Measurements from ENCODE around the gene CRTAP. TPM values are rescaled to one million over a fixed set of nuclear protein-coding genes. Genes with fewer than 3 reads are reported as not detected.
"Not testable (repeated sequence)": the region's sequence is repeated elsewhere in the genome, so short reads cannot be mapped to it uniquely, and the experiment has no call there.

Gene CRTAP
- total RNA-seq, 1 experiment from 2014 or later, result 179 TPM

DNA sequence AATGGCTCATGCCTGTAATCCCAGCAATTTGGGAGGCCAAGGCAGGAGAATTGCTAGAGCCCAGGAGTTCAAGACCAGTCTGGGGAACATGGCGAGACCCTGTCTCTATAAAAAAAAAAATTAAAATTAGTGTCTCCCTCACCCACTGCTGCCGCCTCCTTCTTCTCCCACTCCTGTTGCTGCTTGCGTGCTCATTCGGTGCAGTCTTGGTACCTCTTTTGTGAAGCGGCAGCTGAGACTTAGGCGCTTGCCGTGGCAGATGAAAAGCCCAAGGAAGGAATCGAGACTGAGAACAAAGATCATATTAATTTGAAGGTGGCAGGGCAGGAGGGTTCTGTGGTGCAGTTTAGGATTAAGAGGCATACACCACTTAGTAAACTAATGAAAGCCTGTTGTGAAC, 36.9 kb upstream of the CRTAP start:
- TF ChIP-seq, protein P1, sequence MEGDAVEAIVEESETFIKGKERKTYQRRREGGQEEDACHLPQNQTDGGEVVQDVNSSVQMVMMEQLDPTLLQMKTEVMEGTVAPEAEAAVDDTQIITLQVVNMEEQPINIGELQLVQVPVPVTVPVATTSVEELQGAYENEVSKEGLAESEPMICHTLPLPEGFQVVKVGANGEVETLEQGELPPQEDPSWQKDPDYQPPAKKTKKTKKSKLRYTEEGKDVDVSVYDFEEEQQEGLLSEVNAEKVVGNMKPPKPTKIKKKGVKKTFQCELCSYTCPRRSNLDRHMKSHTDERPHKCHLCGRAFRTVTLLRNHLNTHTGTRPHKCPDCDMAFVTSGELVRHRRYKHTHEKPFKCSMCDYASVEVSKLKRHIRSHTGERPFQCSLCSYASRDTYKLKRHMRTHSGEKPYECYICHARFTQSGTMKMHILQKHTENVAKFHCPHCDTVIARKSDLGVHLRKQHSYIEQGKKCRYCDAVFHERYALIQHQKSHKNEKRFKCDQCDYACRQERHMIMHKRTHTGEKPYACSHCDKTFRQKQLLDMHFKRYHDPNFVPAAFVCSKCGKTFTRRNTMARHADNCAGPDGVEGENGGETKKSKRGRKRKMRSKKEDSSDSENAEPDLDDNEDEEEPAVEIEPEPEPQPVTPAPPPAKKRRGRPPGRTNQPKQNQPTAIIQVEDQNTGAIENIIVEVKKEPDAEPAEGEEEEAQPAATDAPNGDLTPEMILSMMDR (IDR thresholded peaks at IDR 0.05; ENCODE audit: unreplicated experiment), result no peak
- H3K27ac Mint-ChIP-seq (ENCODE audit: low read depth, unreplicated experiment), result no peak overlapping the region
- intact Hi-C loops (cut with micrococcal nuclease), result no loop called here
- no peaks in the 10 kb centered on the region for H3K9me3 Mint-ChIP-seq (ENCODE audit: unreplicated experiment)
- ChIA-PET CTCF (no interaction called here), POLR2A (no interaction called here)
- H3K4me3 Mint-ChIP-seq (ENCODE audit: unreplicated experiment), result no peak overlapping the region
- no TSS peak for BruUV-seq (replicated peaks)
- peaks cover 12% of the 10 kb centered on the region for H3K36me3 Mint-ChIP-seq (ENCODE audit: insufficient read depth, unreplicated experiment)
- peaks cover 4% of the 10 kb centered on the region for H3K4me1 Mint-ChIP-seq (ENCODE audit: insufficient read depth, unreplicated experiment)
- H3K27me3 Mint-ChIP-seq (ENCODE audit: insufficient read depth, unreplicated experiment), result no peaks in the 10 kb centered on the region
- DNase-seq (ENCODE audit: unreplicated experiment), result no peak

DNA sequence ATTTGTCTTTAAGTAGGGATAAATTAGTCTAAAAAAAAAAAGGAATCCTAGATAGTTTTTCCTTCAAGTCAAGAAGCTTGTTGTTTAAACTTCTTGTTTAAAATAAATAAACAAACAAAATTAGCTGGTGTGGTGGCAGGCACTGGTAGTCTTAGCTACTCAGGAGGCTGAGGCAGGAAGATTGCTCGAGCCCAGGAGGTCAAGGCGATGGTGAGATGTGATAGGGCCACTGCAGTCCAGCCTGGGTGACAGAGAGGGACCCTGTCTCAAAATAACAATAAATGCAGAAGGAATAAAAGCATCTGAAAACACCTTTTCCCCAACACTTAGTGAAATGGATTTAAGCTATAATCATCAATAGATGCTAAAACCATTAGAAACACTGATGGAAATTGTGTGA, 35.8 kb upstream of the CRTAP start:
- peaks cover 4% of the 10 kb centered on the region for H3K4me1 Mint-ChIP-seq (ENCODE audit: insufficient read depth, unreplicated experiment)
- intact Hi-C loops (cut with micrococcal nuclease), result no loop called here
- ChIA-PET POLR2A (no interaction called here), CTCF (interaction anchor here (0.6 to 1.2 kb wide), 4 partner anchors 13 to 299 kb away, joined by 3 to 6 read pairs (median 4); no protein-coding TSS in a partner anchor)
- no peak overlapping the region for H3K4me3 Mint-ChIP-seq (ENCODE audit: unreplicated experiment)
- H3K27ac Mint-ChIP-seq (ENCODE audit: low read depth, unreplicated experiment), result no peak overlapping the region
- DNase-seq (ENCODE audit: unreplicated experiment), result no peak
- no peaks in the 10 kb centered on the region for H3K9me3 Mint-ChIP-seq (ENCODE audit: unreplicated experiment)
- BruUV-seq (replicated peaks), result no TSS peak
- H3K36me3 Mint-ChIP-seq (ENCODE audit: insufficient read depth, unreplicated experiment), result peaks cover 13% of the 10 kb centered on the region
- H3K27me3 Mint-ChIP-seq (ENCODE audit: insufficient read depth, unreplicated experiment), result no peaks in the 10 kb centered on the region
- TF ChIP-seq, protein P1 (IDR thresholded peaks at IDR 0.05; ENCODE audit: unreplicated experiment), result no peak

GRCh38 chr3:33079813-33080212, 34.0 kb upstream of the CRTAP start:
- BruUV-seq (replicated peaks); H3K27me3 Mint-ChIP-seq (ENCODE audit: insufficient read depth, unreplicated experiment); intact Hi-C loops (cut with micrococcal nuclease); H3K27ac Mint-ChIP-seq (ENCODE audit: low read depth, unreplicated experiment); DNase-seq (ENCODE audit: unreplicated experiment); H3K4me1 Mint-ChIP-seq (ENCODE audit: insufficient read depth, unreplicated experiment); POLR2A ChIA-PET; H3K4me3 Mint-ChIP-seq (ENCODE audit: unreplicated experiment); H3K9me3 Mint-ChIP-seq (ENCODE audit: unreplicated experiment): not testable (repeated sequence)
- peaks cover 21% of the 10 kb centered on the region for H3K36me3 Mint-ChIP-seq (ENCODE audit: insufficient read depth, unreplicated experiment)
- CTCF ChIA-PET, result interaction anchor here (0.7 to 0.9 kb wide), 2 partner anchors 27 to 131 kb away, joined by 3 to 4 read pairs; no protein-coding TSS in a partner anchor

DNA sequence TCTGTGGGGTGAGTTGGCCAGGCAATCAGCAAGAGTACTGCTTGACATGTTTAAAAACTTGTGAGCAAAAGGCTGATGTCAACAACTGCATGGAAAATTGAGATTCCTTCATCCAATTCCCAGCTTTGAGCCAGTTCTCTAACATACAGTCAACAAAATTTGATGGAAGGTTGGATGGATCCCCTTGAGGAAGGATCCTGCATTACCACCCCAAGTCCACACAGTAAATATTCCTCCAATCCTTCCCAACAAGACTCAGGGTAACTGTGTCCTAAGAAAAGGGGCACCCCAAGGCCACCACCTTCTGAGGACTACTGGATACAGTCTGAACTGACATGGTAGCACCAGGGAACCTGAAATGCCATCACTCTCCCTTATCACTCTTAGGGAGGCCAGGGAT, 32.0 kb upstream of the CRTAP start:
- Mint-ChIP-seq H3K4me1 (ENCODE audit: insufficient read depth, unreplicated experiment) (no peaks in the 10 kb centered on the region), H3K27me3 (ENCODE audit: insufficient read depth, unreplicated experiment) (no peaks in the 10 kb centered on the region), H3K9me3 (ENCODE audit: unreplicated experiment) (no peaks in the 10 kb centered on the region), H3K36me3 (ENCODE audit: insufficient read depth, unreplicated experiment) (peaks cover 20% of the 10 kb centered on the region), H3K4me3 (ENCODE audit: unreplicated experiment) (no peak overlapping the region), H3K27ac (ENCODE audit: low read depth, unreplicated experiment) (no peak overlapping the region)
- TF ChIP-seq, protein P1 (IDR thresholded peaks at IDR 0.05; ENCODE audit: unreplicated experiment), result no peak
- intact Hi-C loops (cut with micrococcal nuclease), result no loop called here
- BruUV-seq (replicated peaks), result no TSS peak
- DNase-seq (ENCODE audit: unreplicated experiment), result no peak
- POLR2A ChIA-PET, result no interaction called here
- CTCF ChIA-PET, result interaction anchor here (0.7 to 6.7 kb wide), 3 partner anchors 7 to 133 kb away, joined by 3 to 60 read pairs (median 4); no protein-coding TSS in a partner anchor

DNA sequence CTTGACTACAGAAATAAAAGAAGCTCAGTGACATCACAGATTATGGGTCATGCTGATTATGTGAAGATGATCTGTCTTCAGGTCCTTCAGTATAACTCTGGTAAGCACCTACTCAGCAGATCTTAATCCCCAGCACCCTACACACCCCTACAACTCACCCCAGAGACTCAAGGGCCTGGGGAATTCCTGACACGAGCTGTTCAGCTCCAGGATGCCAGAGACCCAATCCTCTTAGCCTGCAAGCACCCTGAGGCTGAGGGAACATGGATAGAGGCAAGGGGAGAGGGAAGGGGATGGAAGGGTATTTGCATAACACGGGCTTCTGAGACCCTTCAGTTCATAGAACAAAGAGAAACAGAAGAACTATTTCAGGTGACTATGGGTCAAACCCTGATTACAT, 29.9 kb upstream of the CRTAP start:
- POLR2A ChIA-PET, result interaction anchor here (0.7 to 1.0 kb wide), 2 partner anchors 46 to 317 kb away, joined by 3 read pairs; no protein-coding TSS in a partner anchor
- H3K9me3 Mint-ChIP-seq (ENCODE audit: unreplicated experiment), result peaks cover 14% of the 10 kb centered on the region

More for the DNA sequence above, 29.9 kb upstream of the CRTAP start:
- no TSS peak for BruUV-seq (replicated peaks)
- Mint-ChIP-seq H3K27ac (ENCODE audit: low read depth, unreplicated experiment) (no peak overlapping the region), H3K36me3 (ENCODE audit: insufficient read depth, unreplicated experiment) (peaks cover 20% of the 10 kb centered on the region), H3K4me1 (ENCODE audit: insufficient read depth, unreplicated experiment) (no peaks in the 10 kb centered on the region), H3K27me3 (ENCODE audit: insufficient read depth, unreplicated experiment) (no peaks in the 10 kb centered on the region), H3K4me3 (ENCODE audit: unreplicated experiment) (no peak overlapping the region)
- intact Hi-C loops (cut with micrococcal nuclease), result no loop called here
- DNase-seq (ENCODE audit: unreplicated experiment), result no peak
- TF ChIP-seq, protein P1 (IDR thresholded peaks at IDR 0.05; ENCODE audit: unreplicated experiment), result no peak
- CTCF ChIA-PET, result interaction anchor here (6.7 kb wide), 1 partner anchor 10 kb away, joined by 60 read pairs; no protein-coding TSS in a partner anchor

Measured in MCF 10A (cell line).